GOT3 (cell line): ENCODE results near the gene COP1.
A peak's percentile ranks its signal among the peaks of the same experiment; 100 is the strongest.
"Not testable (repeated sequence)": the region's sequence is repeated elsewhere in the genome, so short reads cannot be mapped to it uniquely, and the experiment has no call there.

Source experiments
- DNase-seq: peaks from one replicate; lab custom pipeline; 2025; ENCODE audit warnings: mixed read lengths; lab: John Stamatoyannopoulos, UW

The COP1 gene

DNA sequence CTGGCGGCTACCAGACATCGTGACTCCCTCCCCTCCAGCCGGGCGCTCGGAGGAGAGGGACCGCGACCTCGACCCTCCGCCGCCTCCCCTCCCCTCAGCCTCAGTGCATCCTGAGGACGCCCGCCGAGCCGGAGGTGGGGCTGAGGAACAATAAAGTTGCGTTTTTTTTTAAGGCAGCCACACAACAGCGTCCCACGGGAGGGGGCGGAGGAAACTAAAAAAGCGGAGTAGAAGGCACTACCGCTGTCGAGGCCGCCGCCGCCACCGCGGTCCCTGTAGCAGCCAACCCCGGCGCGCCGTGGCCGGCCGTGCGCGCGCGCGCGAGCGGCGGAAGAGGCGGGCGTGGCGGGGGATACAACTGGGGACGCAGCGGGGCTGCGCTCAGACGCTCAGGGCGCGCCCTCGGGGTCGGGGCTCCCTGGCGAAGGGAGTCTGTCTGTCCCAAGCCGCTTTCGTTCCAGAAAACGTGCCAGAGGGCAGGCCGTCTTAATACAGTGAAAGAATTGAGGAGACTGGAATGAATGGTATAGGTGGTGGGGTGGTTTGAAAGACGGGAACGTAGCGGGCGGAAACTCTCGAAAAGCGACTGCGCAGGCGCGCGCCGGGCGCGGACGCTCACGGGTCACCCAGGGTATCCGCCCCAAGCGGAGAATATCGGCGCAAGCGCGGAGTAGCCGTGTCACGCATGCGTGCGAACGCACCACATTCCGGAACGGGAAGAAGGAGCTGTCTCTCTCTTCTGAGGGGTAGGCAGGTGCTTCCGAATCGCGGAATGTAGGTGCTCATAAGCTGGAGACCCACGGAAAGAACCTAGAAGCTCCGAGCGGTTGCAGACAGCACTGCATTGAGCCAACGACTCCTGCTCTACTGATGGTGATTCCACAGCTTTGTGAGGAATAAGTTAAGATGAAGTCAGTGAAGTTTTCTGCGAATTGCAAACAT, at the start of gene COP1:
COP1 (minus strand) TSS at position 326 of the 942 bp plus-strand sequence; CDS start at position 18, 308 bp downstream.
- peak; percentile 98 for DNase-seq

DNA sequence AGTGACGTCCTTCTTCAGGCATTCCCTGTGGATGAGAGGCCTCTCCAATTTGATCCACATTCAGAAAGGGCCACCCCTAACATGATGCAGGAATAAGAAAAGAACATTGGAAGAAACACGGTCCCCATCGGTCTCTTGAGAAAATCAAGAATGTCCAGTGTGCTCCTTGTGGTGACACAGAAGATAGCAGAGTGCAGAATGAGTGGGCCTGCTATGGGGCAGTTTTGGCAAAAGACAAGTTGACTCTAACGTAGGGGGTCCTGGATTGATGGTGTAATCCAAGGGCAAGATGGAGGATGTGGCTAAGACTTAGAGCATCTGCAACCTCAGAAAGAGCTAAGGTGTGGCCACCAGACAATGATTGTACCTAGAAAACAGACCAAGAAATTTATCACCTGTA, 45.1 kb upstream of the COP1 start:
- no peak for DNase-seq

DNA sequence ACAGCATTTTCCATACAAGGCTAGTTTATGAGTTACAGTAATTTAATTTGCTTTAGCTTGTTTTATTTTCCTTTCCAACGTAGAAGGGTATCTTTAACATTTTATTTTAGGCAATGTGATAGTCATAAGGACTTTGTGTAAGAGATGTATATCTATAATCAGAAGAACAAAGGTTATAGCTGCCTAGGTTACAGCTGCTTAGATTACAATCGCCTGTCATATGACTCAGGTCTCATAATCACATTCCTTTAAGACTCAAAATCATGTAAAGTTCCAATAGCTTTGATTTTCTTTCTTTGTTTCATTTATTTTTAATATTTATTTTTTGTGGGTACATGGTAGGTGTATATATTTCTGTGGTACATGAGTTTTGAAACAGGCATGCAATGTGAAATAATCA, 37.8 kb upstream of the COP1 start:
- no peak for DNase-seq

DNA sequence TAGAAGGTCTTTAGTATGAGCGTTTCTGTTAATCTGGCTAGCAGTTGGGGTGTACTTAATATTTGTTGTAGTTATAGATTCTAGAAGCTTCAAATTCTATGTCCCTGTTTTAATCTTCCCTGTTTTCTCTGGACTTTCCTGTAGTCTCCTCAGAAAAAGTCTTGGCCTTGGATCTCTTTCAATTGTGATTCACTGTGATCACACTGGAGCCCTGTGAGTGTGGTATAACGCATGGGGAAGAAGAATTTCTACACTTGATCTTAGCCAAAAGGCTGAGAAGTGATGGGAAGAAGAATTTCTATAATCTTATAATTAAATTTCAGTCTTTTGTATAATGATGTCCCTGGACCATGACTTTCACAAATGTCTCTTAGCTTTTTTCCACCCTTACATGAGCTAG, 36.7 kb upstream of the COP1 start:
- DNase-seq = no peak

DNA sequence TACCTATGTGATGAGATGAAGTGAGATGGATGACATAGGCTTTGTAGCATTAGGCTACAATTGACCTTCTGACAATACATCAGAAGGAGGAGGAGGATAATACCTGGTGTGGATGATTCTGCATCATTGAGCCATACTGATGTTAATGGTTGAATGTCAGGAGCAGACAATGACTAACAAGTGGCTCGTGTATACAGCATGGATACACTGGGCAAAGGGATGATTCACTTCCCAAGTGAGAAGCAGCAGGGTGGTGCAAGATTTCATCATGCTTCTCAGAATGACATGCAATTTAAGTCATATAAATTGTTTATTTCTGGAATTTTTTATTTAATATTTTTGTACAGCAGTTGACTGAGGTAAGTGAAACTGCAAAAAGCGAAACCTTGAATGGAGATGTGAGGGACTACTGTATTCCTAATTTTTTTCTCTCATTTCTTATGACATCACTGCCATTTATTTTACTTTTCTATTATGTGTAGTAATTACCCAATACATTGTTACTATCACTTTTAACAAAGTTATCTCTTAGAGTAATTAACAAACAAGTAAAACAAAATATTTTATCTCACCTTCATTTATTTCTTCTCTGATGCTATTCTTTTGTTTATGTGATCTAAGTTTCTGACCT, 34.4 kb upstream of the COP1 start:
- DNase-seq = no peak

DNA sequence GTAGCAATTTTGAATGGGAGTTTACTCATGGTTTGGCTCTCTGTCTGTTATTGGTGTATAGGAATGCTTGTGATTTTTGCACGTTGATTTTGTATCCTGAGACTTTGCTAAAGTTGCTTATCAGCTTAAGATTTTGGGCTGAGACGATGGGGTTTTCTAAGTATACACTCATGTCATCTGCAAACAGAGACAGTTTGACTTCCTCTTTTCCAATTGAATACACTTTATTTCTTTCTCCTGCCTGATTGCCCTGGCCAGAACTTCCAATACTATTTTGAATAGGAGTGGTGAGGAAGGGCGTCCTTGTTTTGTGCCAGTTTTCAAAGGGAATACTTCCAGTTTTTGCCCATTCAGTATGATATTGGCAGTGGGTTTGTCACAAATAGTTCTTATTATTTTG, 26.6 kb upstream of the COP1 start:
- DNase-seq = not testable (repeated sequence)

DNA sequence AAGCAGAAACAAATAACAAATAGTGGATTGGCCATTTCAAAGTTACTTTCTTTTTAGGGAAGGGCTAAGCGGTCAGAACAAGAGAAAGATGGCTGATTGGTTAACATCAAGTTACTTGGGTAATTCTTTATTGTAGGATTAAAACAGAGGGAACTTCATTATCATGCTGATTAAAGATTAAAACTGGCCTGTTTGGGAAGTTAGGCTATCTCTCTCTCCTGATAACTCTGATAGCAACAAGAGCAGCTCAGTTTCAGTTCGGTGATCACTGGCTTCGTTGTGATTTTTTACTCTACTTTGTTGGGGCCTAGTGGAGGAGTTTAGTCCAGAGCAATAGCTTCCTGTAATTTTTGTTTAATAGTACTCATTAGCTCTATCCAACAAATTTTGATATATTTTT, 20.5 kb upstream of the COP1 start:
- no peak for DNase-seq

DNA sequence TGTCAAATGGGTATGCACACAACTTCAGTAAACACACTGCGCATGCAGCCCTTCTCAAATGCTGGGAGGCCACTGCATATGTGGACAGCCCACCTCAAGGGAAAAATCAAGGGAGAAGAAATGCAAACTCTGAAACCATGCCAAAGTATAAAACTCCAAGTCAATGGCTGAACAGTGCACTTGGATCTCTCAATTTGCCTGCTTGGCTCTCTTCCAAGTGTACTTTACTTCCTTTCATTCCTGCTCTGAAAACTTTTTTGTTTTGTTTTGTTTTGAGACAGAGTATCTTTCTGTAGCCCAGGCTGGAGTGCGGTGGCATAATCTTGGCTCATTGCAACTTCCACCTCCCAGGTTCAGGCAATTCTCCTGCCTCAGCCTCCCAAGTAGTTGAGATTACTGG, 18.8 kb upstream of the COP1 start:
- DNase-seq = no peak

DNA sequence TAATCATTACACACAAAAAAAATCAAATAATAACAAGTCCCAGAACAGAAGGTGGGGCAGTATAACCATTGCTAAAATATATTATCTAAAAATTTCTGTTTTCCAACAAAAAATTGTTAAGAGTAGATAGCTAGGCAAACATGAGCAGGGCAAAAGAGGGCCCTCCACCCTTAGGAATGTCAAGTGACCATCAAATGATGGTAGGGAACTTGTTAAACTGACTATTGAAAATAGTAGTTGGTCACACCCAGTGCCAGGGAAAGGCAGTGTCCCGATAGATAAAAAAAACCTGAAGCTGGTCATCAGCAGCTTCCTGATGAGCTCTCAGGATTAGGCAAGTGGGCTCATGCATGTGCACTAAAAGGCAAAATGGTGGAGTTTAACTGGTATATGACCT, 18.4 kb upstream of the COP1 start:
- DNase-seq = no peak

DNA sequence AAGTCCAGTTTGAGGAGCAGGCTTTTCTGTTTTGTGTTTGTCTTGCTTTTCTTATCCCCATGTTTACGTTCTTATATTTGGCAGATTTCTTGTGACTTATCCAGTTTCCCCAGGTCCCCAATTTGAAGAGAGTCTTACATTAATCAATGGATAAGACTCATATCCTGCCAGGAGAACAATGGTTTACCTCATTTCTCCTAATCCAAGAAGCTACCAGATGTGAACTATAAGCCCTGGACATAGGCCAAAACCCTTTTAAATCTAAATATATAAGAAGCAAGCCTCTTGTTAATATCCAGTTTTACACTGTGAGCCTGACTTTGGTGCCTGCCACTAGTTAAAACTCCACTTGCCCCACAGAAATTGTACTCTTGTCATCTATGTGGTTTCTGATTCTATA, 15.1 kb upstream of the COP1 start:
- no peak for DNase-seq

DNA sequence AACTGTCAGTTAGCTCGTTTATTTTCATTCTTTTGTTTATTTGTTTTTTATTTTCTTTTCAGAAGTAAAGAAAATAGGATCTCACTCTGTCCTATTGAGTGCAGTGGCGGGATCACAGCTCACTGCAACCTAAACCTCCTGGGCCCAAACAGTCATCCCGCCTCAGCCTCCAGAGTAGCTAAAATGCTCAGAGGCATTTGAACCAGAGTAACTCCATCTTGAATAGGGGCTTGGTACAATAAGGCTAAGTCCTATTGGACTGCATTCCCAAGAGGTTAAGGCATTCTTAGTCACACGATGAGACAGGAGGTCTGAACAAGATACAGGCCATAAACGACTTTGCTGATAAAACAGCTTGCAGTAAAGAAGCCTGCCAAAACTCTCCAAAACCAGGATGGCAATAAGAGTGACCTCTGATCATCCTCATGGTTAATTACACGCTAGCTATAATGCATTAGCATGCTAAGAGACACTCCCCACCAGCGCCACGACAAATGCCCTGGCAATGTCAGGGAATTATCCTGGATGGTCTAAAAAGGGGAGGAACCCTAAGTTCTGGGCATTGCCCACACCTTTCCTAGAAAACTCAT, 13.1 kb upstream of the COP1 start:
- DNase-seq = no peak

DNA sequence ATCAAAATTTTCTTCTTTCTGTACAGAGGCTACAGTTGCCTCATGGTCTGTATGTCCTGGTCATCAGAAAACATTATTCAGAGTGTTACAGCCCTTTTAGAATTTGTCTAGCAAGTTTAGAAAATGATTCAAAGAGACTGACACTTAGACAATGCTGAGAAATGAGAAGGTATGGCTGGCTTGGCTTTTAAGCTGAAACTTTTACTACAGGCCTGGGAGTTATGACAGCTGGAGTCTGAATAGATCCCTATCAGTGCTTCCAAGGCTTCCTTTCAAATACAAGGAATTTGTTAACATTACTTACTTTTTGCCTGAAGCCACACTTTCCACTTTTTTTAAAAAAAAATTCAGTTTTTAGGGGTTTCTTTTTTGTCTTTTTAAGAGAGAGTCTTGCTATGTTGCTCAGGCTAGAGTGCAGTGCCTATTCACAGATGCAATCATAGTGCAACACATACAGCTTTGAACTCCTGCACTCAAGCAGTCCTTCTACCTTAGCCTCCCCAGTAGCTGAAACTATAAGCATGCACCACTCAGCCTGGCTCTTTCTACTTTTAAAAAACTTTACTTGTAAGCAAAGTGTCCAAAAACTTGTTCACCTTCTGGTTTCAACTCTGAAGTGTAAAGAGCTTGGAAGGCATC, 10.5 kb upstream of the COP1 start:
- no peak for DNase-seq

DNA sequence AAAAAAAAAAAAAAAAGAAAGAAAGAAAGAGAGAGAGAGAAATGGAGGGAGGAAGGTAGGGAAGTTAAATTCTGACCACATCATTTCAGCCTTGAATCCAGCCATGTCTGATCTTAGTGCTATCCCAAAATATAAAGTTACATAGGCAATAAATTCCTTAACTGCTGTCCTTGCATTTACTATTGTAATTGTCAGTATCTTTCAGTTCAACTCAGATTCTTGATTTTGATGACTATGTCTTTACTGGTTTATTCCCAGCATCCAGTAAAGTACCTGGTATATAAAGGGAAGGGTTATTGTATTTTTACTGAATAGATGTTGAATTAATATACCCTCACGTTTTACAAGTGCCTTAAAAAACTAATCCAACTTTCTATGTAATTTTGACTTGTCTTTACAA, 8.9 kb upstream of the COP1 start:
- no peak for DNase-seq

DNA sequence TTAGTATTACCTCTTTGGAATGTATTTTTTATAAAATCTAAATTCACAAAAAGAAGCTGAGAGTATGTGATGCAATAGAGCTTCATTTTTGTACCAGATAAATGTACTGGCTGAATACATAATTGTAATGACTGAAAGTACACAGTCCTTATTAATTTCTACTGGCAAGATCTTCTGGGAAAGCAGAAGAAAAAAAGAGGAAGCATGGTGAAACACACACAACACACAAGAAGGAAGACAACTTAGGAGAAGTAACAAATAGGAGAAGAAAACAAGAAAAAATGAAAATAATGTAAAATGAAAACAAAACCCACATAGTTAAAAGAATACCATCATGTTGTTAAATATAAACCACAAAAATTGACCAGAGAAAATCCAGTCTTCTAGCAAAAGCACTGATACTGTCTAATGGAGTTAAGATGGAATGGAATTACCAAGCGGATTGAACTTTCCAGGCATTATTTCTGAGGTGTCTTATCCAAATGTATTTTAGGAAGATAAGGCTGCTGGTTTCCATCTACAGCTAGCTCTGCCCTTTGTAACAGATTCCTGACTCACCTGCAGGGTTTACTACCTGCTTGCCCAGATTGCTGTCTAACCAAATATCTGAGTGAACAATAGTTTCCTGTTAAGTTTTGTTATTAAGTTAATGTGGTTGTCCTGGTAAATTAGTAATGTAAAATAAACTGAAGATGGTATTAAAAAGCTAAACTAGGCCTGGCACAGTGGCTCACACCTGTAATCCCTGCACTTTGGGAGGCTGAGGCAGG, 4.5 kb upstream of the COP1 start:
- no peak for DNase-seq

DNA sequence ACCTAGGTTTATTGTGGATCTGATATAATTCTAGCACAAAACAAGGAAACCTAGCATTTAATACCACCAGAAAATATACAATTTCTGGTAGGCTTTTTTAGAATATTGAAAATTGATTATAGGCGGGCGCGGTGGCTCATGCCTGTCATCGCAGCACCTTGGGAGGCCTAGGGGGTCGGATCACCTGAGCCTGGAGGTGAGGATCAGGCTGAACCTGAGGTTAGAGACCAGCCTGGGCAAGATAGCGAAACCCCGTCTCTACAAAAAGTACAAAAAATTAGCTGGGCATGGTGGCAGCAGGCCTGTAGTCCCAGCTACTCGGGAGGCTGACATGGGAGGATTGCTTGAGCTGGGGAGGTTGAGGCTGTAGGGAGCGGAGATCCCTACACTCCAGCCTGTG, 948 bp upstream of the COP1 start:
- DNase-seq = no peak

DNA sequence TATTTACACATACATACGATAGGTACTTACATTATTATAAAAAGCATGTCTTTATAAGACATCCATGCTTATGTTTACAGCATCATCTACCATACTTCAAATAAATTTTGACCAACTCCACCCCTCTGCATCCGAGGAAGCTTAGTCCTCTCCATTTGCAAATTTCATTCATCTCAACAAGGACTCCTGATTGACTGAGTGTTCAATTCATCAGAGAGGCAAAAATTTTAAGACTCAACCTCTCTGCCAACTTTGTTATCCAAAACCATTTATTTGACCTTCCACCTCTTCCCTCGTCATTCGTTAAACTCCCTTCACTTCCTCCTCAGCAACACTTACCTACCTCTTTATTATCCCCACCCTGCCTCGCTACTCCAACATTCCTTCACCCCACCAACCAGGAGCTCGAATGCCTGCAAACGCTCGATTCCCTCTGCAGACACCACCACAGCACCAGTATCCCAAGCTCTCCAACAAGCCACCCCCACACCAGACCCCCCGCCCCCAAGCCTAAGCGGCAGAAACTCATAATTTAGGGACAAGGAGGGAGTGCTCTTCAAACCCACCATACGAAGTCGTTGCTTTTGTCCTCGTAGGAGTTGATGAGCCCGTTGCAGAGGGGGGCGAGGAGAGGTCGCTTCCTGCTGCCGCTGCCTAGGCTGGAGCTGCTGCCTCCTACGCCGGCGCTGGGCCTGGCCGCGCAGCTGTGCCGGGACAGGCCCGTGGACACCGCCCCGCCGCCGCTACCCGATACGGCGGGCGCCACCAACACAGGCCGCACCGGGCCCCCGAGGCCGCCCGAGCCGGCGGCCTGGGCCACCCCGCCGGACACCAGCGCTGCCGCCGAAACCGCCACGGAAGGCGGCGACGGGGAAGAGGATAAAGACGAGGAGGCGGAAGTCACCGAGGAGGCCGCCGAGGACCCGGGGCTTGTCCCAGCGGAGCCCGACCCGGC, 803 bp downstream of the COP1 start:
- DNase-seq = peak; percentile 53

DNA sequence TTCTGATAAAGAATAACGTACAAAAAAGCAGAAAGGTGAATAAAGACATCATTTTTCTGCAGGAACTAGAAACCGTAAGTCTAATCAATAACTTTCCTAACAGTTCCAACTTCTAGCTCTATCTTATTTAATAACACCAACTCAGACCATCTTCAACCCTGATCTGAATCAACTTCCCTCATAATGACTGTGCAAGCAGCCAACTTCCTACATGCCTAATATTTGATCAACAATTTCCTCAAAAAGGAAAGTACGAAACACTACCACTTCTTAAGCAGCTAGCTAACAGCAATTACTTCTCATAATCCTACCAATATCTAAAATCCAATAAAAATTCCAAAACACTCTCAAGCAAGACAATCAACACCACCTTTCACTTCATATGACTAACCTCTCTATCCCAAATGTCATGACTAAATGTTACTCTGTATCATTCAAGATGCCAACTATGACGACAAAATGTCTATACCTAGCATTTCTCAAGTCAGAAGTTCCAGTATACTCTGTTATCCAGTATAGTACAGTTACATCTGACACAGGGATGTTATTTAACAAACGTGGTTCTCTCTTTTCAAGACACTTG, 1.7 kb downstream of the COP1 start:
- DNase-seq = no peak

DNA sequence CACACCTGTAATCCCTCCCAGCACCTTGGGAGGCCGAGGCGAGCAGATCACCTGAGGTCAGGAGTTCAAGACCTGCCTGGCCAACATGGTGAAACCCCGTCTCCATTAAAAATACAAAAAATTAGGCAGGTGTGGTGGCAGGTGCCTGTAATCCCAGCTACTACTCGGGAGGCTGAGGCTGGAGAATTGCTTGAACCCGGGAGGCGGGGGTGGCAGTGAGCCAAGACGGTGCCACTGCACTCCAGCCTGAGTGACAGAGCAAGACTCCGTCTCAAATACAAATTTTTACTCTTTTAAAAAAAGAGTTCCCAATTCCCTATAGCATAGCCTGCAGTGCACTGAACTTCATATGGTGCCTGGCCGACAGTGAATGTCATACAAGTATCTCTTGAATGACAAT, 2.4 kb downstream of the COP1 start:
- not testable (repeated sequence) for DNase-seq

DNA sequence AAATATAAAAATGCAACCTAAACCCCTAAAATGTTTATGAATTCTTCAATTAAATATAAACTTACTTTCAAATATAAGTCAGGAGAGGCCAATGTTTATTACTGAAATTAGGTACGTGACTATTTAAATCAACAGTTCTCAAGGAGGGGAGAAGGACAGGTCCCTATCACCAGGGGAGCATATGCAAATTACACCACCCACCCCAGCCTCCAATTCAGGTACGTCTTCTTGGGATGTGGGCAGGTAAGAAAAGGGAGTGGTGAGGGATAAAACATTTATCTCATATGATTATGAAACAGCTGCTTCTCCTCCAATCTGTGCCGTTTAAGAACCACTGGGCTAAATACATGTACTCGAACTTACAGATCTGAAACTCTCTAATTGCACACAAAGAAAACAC, 3.4 kb downstream of the COP1 start:
- DNase-seq = no peak

DNA sequence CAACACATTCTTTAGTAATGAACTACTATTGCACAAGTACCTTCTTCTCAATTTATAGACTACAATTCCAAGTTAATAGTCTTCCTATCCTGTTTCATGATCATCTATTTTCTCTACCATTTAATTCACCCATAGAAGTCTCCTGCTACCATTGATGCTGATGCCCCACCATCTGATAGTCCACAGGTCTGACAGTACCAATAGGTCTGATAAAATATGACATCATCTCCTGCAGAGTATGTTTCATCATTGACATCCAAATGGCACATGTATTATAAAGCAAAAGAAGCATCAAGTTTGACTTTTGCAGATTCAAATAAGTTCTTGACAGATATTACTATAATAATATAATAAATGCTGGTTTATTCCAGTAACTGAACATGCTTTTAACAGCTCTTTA, 5.5 kb downstream of the COP1 start:
- DNase-seq = no peak
